HG02870 (cell line): Measurements from ENCODE around the gene P2RX6.
"Not testable (repeated sequence)": the region's sequence is repeated elsewhere in the genome, so short reads cannot be mapped to it uniquely, and the experiment has no call there.

Source experiments
- ATAC-seq: cut with Tn5 transposase; IDR thresholded peaks from one replicate; pipeline ENCODE4 v1.9.1; 2021; ENCODE audit warnings: mild to moderate bottlenecking, moderate library complexity; ENCODE audit not compliant: unreplicated experiment

P2RX6 gene

GRCh38 chr22:21051145-21051830 is 36.3 kb downstream of the P2RX6 start:
- ATAC-seq: no peak

- ATAC-seq: no peak
Observed at GRCh38 chr22:21051831-21052400, 37.0 kb downstream of the P2RX6 start.

- ATAC-seq: no peak
Observed at GRCh38 chr22:21052715-21053459, 37.9 kb downstream of the P2RX6 start.

GRCh38 chr22:21054046-21054713 is 39.2 kb downstream of the P2RX6 start:
- no peak for ATAC-seq

GRCh38 chr22:21054714-21055563 is 40.0 kb downstream of the P2RX6 start:
- ATAC-seq: no peak

GRCh38 chr22:21055564-21055834 is 40.5 kb downstream of the P2RX6 start:
- ATAC-seq: no peak

- ATAC-seq: no peak
Observed at GRCh38 chr22:21055880-21056319, 40.9 kb downstream of the P2RX6 start.

- not testable (repeated sequence) for ATAC-seq
Observed at GRCh38 chr22:21060363-21060762, 45.4 kb downstream of the P2RX6 start.

GRCh38 chr22:21061660-21062321 is 46.8 kb downstream of the P2RX6 start:
- not testable (repeated sequence) for ATAC-seq

- not testable (repeated sequence) for ATAC-seq
Observed at GRCh38 chr22:21064425-21064824, 49.5 kb downstream of the P2RX6 start.

- ATAC-seq: no peak
Observed at GRCh38 chr22:21064917-21065864, 50.2 kb downstream of the P2RX6 start.

GRCh38 chr22:21067075-21067900 is 52.3 kb downstream of the P2RX6 start:
- ATAC-seq: no peak

- ATAC-seq: no peak
Observed at GRCh38 chr22:21067901-21068680, 53.1 kb downstream of the P2RX6 start.

- no peak for ATAC-seq
Observed at GRCh38 chr22:21068681-21069276, 53.8 kb downstream of the P2RX6 start.

- ATAC-seq: no peak
Observed at GRCh38 chr22:21069375-21069774, 54.4 kb downstream of the P2RX6 start.

- ATAC-seq: no peak
Observed at GRCh38 chr22:21070690-21071615, 56.0 kb downstream of the P2RX6 start.
